PC-9 (cell line): ENCODE data around the gene CIBAR2. TPM values are rescaled to one million over a fixed set of nuclear protein-coding genes. Genes with fewer than 3 reads are reported as not detected.

Source experiments
- BruUV-seq: library from RNA; stranded (reverse); fragments of 400-500 nt; replicated peaks from 2 replicates; lab custom pipeline; 2021; lab: Mats Ljungman, UMichigan
- CTCF ChIA-PET: fragments of 300-600 bp; sonication (Branson Sonifier 250); formaldehyde crosslinking; loops from one replicate; lab custom pipeline; 2022; ENCODE audit warnings: antibody characterized with exemption; lab: Charles Lee
- POLR2A ChIA-PET: fragments of 300-600 bp; sonication (Branson Sonifier 250); formaldehyde crosslinking; loops from one replicate; lab custom pipeline; 2022; ENCODE audit warnings: antibody characterized with exemption; ENCODE audit not compliant: unreplicated experiment; lab: Charles Lee
- DNase-seq, 2 experiments: peaks; one replicate each; pipeline versions ENCODE4 v3.0.0 to v3.0.0-alpha.2; 2015 to 2022; ENCODE audit warnings: mixed read lengths in 1 of 2
- H2AFZ ChIP-seq: fragments of 200-600 bp; sonication (generic); 2 replicates; pipeline ENCODE4 v1.8.1; 2017; ENCODE audit warnings: antibody characterized with exemption
- H3F3A ChIP-seq: fragments of 200-600 bp; sonication (generic); 2 replicates; pipeline ENCODE4 v1.8.1; 2017; ENCODE audit warnings: antibody characterized with exemption, mild to moderate bottlenecking, low read depth; ENCODE audit not compliant: insufficient read depth
- H3K27ac ChIP-seq: fragments of 200-600 bp; sonication (generic); 2 replicates; pipeline ENCODE4 v1.6.1; 2016; ENCODE audit warnings: mixed run types
- H3K27me3 ChIP-seq: fragments of 200-600 bp; sonication (generic); 2 replicates; pipeline ENCODE4 v1.6.1; 2016; ENCODE audit warnings: low read depth, mixed run types; ENCODE audit not compliant: insufficient read depth
- H3K36me3 ChIP-seq: fragments of 200-600 bp; sonication (generic); 2 replicates; pipeline ENCODE4 v1.6.1; 2016; ENCODE audit warnings: low read depth, mixed run types
- H3K4me1 ChIP-seq: fragments of 200-600 bp; sonication (generic); replicated peaks from 2 replicates; pipeline ENCODE4 v1.6.1; 2016; ENCODE audit warnings: mixed run types; ENCODE audit not compliant: insufficient read depth
- H3K4me2 ChIP-seq: fragments of 200-600 bp; sonication (generic); 2 replicates; pipeline ENCODE4 v1.6.1; 2017; ENCODE audit warnings: mixed run types
- H3K4me3 ChIP-seq: fragments of 200-600 bp; sonication (generic); 2 replicates; pipeline ENCODE4 v1.6.1; 2016; ENCODE audit warnings: mixed run types
- H3K79me2 ChIP-seq: fragments of 200-600 bp; sonication (generic); 2 replicates; pipeline ENCODE4 v1.6.1; 2017; ENCODE audit warnings: low read depth, mixed run types
- H3K9me2 ChIP-seq: fragments of 200-600 bp; sonication (generic); 2 replicates; pipeline ENCODE4 v1.8.1; 2017; ENCODE audit warnings: mild to moderate bottlenecking; ENCODE audit not compliant: insufficient read depth
- H3K9me3 ChIP-seq: fragments of 200-600 bp; sonication (generic); 2 replicates; pipeline ENCODE4 v1.8.1; 2016; ENCODE audit warnings: low read depth; ENCODE audit not compliant: insufficient read depth
- H4K20me1 ChIP-seq: fragments of 200-600 bp; sonication (generic); 2 replicates; pipeline ENCODE4 v1.8.1; 2017; ENCODE audit not compliant: insufficient read depth
- EZH2 ChIP-seq: fragments of 200-600 bp; sonication (generic); IDR thresholded peaks from 2 replicates; pipeline ENCODE4 v1.8.0; 2017; ENCODE audit warnings: antibody characterized with exemption, low read depth
- intact Hi-C: fragments of 100-400 bp; cut with micrococcal nuclease; formaldehyde crosslinking; loops from one replicate; pipeline ENCODE4 v1.10.0; 2022; ENCODE audit not compliant: unreplicated experiment
- total RNA-seq: library from RNA; stranded (reverse); gene quantifications from 2 replicates; pipeline ENCODE4 v1.2.3, GENCODE V29; 2021
- TF ChIP-seq, protein P1 (sequence below): fragments of 200-600 bp; sonication (generic); conservative IDR thresholded peaks from 2 replicates; pipeline ENCODE4 v1.6.1; 2017; ENCODE audit warnings: mixed run types, antibody characterized with exemption, mild to moderate bottlenecking, moderate library complexity

The CIBAR2 gene
- total RNA-seq, 1 experiment from 2014 or later: not detected

- Histone ChIP-seq H3K27ac (no peak overlapping the region), H3K79me2 (no peaks in the 10 kb centered on the region), H3K27me3 (peaks cover 7% of the 10 kb centered on the region), H3K4me3 (no peak overlapping the region), H3K4me1 (0 out of 2 replicates have a peak, but pooled peaks cover 5% of the 10 kb centered on the region), H4K20me1 (no peaks in the 10 kb centered on the region), H3K36me3 (no peaks in the 10 kb centered on the region), H3K9me2 (no peaks in the 10 kb centered on the region), H2AFZ (no peak overlapping the region), H3F3A (no peaks in the 10 kb centered on the region), H3K4me2 (no peak overlapping the region), H3K9me3 (no peaks in the 10 kb centered on the region)
- ChIA-PET POLR2A (no interaction called here), CTCF (no interaction called here)
- intact Hi-C loops: no loop called here
- no peak for DNase-seq
- TF ChIP-seq EZH2: no peak
- TF ChIP-seq, protein P1, sequence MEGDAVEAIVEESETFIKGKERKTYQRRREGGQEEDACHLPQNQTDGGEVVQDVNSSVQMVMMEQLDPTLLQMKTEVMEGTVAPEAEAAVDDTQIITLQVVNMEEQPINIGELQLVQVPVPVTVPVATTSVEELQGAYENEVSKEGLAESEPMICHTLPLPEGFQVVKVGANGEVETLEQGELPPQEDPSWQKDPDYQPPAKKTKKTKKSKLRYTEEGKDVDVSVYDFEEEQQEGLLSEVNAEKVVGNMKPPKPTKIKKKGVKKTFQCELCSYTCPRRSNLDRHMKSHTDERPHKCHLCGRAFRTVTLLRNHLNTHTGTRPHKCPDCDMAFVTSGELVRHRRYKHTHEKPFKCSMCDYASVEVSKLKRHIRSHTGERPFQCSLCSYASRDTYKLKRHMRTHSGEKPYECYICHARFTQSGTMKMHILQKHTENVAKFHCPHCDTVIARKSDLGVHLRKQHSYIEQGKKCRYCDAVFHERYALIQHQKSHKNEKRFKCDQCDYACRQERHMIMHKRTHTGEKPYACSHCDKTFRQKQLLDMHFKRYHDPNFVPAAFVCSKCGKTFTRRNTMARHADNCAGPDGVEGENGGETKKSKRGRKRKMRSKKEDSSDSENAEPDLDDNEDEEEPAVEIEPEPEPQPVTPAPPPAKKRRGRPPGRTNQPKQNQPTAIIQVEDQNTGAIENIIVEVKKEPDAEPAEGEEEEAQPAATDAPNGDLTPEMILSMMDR: no peak
- BruUV-seq: no TSS peak
Measured at GRCh38 chr16:85152414-85153030, 40.2 kb upstream of the CIBAR2 start.

DNA sequence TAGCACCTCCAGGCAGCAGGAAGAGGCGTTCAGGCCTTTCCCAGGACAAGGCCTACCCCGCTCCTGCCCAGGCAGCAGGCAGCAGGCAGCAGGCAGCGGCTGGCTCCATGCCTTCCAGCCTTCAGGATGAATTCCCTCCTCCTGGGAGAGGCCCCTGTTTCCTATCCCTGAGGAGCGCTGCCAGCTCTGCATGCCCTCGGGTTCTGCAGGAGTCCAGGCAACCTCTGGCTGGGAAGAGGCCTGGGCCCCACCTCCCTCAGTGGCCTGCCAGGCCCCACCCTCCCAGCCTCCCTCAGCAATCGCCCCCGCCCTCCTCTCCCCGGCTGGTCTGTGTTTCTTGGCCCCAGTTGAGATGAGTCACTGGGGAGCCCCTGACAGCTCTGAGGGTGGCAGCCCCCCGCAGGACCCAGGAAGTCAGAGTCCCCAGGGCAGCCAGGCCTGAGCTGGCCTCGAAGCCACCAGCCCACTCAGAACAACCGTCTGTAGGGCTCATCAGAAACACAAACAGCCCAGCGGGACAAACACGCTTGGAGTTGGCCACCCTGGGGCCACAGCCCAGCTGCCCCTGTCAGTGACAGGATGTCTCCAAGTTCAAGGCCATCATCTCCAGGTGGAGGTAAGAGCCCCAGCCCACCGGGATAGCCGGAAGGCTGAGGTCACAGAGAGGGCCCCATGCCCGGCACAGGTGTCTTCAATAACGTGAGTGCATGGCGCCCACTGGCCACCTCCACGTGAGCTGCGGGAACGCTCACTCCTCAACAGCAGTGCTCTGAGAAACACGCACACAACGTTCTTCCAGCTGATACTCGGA, 39.5 kb upstream of the CIBAR2 start:
- H2AFZ ChIP-seq: no peak overlapping the region
- no peaks in the 10 kb centered on the region for H3K9me2 ChIP-seq
- peaks cover 7% of the 10 kb centered on the region for H3K27me3 ChIP-seq
- H3K4me3 ChIP-seq: no peak overlapping the region
- ChIA-PET POLR2A (no interaction called here), CTCF (no interaction called here)
- H3K36me3 ChIP-seq: no peaks in the 10 kb centered on the region
- H3K27ac ChIP-seq: no peak overlapping the region
- BruUV-seq: no TSS peak
- H3K4me2 ChIP-seq: no peak overlapping the region
- 0 out of 2 replicates have a peak, but pooled peaks cover 5% of the 10 kb centered on the region for H3K4me1 ChIP-seq
- no peaks in the 10 kb centered on the region for H4K20me1 ChIP-seq
- TF ChIP-seq, protein P1: no peak
- TF ChIP-seq EZH2: no peak
- H3K9me3 ChIP-seq: no peaks in the 10 kb centered on the region
- H3F3A ChIP-seq: no peaks in the 10 kb centered on the region
- intact Hi-C loops: no loop called here
- peak in 1 of 2 experiments; percentile 71 for DNase-seq
- no peaks in the 10 kb centered on the region for H3K79me2 ChIP-seq

GRCh38 chr16:85151079-85151602, 38.9 kb upstream of the CIBAR2 start:
- CTCF ChIA-PET: no interaction called here
- Histone ChIP-seq H3K4me2 (no peak overlapping the region), H3K27ac (no peak overlapping the region), H2AFZ (no peak overlapping the region), H3K36me3 (no peaks in the 10 kb centered on the region), H3K9me2 (no peaks in the 10 kb centered on the region), H3K4me1 (0 out of 2 replicates have a peak, but pooled peaks cover 5% of the 10 kb centered on the region), H3K27me3 (peaks cover 7% of the 10 kb centered on the region), H3F3A (no peaks in the 10 kb centered on the region), H4K20me1 (no peaks in the 10 kb centered on the region), H3K4me3 (no peak overlapping the region), H3K79me2 (no peaks in the 10 kb centered on the region), H3K9me3 (no peaks in the 10 kb centered on the region)
- POLR2A ChIA-PET: no interaction called here
- BruUV-seq: no TSS peak
- DNase-seq: no peak
- intact Hi-C loops: no loop called here
- TF ChIP-seq, protein P1: no peak
